Measurements from ENCODE around the gene DYNC2LI1.

DYNC2LI1 gene

DNA sequence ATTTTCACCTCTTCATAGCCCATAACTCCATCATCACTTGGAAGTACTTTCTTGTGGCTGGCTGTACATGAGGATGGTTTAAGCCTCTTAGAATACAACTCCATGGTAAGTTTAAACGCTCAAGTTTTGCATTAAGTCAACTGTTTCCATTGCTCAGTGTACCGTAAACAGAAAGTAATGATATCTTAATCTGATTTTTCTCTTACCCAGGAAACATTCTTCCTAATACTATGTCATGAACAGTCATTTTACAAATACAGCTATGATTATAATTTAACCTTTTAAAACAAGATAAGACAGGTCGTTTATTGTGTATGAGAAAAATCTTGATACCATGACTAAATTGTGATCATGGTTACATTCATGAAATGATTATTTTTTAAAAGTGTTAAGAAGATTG lies 11.6 kb upstream of the DYNC2LI1 start:
- in situ Hi-C loops (cut with MboI; ENCODE audit: low sequenced_read_pairs), result no loop called here

DNA sequence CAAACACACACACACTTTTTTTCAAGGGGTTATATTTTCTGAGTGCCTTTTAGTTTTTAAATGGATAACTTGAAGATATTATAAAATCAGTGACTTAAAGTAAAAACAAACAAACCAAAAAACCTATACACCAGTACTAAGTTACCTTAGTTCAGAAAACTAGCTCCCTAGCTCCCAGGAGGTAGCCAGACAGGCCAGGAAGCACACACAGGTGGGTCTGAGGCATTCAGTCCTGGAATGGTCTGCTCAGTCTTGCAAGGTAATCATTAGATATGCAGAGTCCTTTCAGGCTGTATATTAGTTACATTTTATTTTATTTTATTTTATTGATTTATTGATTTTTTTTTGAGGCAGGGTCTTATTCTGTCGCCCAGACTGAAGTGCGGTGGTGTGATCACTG lies 10.7 kb upstream of the DYNC2LI1 start:
- in situ Hi-C loops (cut with MboI; ENCODE audit: low sequenced_read_pairs), result no loop called here

DNA sequence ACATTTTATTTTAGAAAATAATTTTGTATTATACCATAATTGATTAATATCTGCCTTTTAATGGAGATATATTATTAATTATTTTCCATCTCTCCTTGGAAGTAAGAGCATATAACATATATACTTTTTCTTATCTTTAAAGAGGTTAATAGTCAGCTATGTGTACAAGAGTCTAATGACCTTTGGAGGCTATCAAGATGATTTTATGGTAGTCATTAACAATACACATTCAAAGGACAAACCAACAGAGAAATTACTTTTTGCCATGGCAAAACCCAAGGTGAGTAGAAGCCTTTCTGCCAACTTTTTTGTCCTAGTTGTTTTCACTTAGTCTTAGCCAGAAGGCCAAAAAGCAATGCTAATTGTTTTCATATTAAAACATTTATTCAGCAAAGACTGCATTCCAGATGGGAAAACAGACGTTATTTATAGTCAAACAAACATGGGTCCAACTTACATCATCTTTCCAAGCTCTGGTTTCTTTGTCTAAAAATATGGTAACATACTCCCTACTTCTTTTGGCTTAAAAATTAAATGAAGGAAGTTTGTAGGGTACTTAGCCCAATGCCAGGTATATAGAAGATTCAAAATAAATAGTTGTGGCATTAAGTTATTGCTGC lies 9.6 kb upstream of the DYNC2LI1 start:
- in situ Hi-C loops (cut with MboI; ENCODE audit: low sequenced_read_pairs), result no loop called here

DNA sequence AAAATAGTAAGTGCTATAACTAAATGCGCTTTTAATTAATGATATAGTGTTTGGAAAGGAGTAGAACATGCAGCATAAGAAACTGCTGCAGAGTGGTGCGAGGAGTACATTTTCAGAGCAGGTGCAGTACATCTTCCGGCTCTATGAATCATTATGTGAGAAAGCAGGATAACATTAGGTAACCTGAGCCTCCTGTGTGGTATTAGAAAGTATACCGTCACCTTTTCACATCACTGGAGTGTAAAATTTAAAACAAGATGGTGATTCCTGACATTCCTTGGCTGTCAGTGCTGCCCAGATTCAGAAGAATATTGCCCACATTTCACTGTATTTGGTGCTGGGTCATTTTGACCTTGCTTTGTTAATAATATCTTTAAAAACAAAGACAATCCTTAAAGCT lies 7.8 kb upstream of the DYNC2LI1 start:
- in situ Hi-C loops (cut with MboI; ENCODE audit: low sequenced_read_pairs), result no loop called here

DNA sequence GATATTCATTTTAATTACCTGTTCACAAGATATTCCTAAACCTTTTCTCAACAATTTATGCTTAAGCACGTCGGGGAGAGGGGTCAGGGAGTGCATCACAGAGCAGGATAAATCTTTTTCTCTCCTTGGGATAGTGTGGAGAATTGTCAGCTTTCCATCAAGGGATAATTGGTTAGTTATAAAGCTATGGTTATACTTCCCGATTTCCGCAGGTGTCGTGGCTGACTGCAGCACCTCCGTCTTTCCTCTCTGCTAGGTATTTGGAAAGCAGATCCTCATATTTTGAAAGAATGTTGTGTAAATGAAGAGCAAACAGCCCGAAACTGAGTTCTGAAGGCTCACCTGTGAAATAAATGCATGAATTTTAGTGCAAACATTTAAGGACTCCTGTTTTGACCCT lies 778 bp downstream of the DYNC2LI1 start:
- in situ Hi-C loops (cut with MboI; ENCODE audit: low sequenced_read_pairs), result no loop called here

DNA sequence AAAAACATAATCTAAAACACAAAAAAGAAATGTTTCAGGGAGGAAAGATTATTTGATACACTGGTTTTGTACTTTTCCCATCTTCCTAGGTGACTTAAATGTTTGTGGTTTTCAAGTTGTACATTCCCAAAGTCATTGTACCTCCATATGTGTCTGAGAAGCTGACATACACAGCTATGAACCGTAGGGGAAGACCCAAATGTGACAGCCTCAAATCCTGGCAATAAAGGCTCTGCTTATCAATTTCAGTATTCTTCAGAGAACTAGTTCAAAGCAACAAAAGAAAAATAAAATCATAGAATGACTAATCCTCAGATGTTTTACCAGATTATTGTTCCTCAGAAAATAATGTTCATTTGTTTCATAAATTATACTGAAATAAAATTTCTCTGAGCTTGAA lies 2.5 kb downstream of the DYNC2LI1 start:
- in situ Hi-C loops (cut with MboI; ENCODE audit: low sequenced_read_pairs), result no loop called here

DNA sequence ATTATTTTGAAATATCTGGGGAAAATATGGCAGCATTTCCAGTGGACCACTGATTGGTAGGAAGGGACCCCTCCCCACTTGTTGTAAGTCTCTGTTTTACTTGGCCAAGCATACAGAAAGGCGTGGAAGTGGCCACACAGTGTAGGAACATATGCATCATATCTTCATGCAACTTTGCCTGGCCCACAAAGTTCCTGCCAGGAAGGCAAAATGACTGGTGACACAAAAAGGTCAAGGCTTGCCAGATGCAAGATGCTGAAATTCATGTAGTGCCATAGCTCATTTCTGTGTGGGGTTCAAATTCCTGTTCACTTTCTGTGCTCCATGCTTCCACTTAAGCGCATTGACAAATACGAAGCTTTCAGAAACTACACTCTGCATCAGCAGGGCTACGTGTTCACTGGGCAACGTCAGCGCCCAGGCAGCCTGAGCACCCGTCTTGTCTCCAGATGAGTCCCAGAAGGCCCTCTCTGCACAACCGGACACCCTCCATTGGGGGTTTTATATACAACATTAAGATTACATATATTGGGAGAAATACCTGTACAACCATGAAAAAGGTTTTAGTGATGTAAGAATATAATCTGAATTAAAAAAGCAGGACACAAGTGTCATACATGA lies 3.6 kb downstream of the DYNC2LI1 start:
- in situ Hi-C loops (cut with MboI; ENCODE audit: low sequenced_read_pairs), result no loop called here

DNA sequence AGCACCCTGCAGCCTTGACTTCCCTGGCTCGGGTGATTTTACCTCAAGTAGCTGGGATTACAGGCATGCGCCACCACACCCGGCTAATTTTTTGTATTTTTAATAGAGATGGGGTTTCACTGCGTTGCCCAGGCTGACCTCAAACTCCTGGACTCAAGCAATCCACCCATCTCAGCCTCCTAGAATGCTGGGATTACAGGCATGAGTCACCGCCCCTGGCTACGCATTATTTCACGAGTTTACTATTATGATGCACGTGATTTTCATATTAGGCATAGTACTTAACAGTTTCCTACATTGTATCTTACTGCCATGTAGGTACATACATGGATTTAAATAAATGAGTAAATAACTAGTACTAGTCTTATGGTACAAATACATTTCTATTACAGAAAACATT lies 4.4 kb downstream of the DYNC2LI1 start:
- in situ Hi-C loops (cut with MboI; ENCODE audit: low sequenced_read_pairs), result no loop called here

DNA sequence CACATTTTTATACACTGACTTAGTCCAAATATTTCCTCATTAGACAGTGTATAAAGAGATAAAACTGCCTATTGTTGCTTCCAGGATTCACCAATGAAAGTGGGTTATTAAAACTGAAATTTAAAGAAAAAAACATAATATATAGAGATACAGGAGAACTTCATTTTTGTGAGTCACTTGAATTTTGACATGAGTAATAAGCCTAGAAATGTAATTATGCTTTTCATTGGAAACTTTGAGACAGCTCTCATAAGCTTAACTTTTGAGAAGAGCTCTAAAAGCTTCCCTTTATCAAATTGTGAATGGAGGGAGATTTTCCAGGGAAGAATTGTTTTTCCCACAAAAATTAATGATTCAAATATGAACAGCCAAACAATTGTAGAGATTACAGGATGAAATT lies 14.1 kb downstream of the DYNC2LI1 start:
- in situ Hi-C loops (cut with MboI; ENCODE audit: low sequenced_read_pairs), result no loop called here

DNA sequence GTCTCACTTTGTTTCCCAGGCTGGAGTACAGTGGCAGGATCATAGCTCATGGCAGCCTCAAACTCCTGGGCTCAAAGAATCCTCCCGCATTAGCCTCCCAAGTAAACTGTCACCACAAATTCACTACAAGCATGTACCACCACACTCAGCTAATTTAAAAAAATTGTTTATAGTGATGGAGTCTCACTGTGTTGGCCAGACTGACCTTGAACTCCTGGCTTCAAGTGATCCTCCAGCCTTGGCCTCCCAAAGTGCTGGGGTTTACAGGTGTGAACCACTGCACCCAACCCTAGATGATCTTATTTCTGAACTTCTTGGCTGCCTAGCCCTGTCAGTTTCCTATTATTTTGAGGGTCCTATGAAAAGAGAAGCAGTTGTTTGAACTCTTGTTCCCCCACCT lies 14.8 kb downstream of the DYNC2LI1 start:
- in situ Hi-C loops (cut with MboI; ENCODE audit: low sequenced_read_pairs), result no loop called here

DNA sequence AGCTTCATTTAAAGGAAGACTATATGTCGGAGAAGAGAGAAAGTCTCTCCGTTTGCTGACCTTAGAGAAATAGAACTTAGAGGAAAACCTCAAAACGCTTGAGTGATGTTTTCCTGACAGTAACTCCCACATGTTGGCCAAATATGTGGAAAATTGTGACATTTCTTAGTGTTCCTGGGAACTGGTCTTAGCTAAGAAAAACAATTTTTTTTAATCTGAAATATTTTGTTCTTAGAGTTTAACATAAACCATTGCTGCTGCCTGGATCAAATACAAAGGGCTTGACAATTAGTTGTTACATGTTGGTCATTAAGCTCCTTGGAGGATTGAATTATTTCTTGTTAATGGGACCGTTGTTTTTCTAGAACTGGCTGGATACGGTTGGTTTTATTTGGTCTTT lies 16.3 kb downstream of the DYNC2LI1 start:
- in situ Hi-C loops (cut with MboI; ENCODE audit: low sequenced_read_pairs), result no loop called here

DNA sequence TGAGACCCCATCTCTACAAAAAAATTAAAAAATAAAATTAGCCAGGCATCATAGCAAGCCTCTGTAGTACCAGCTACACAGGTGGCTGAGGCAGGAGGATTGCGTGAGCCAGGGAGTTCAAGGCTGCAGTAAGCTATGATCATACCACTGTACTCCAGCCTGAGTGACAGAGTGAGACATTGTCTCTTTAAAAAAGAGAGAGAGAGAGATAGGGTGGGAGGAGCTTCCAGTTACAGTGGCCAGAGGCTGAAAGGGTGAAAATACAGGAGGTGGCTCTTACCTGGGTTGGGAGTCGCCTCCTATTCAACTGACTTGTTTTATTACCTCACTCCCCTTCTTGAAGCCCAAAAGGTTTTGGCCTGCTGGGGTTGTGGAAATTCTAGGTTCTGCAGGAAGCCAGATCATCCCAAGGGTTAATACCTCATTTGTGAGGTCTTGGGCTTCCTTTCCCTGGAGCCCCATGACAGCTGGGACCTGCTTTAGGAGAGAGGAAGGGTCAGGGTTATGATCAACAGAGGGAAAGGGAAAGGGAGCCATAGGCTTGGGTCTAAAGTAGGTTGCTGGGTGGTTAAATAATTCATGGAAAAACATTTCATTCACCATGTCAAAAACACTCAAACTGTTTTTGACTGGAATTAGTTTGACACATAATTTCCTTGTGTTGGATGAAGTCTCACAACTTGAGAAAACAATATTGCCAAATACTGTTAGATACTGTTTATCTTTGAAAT lies 17.4 kb downstream of the DYNC2LI1 start:
- in situ Hi-C loops (cut with MboI; ENCODE audit: low sequenced_read_pairs), result no loop called here

DNA sequence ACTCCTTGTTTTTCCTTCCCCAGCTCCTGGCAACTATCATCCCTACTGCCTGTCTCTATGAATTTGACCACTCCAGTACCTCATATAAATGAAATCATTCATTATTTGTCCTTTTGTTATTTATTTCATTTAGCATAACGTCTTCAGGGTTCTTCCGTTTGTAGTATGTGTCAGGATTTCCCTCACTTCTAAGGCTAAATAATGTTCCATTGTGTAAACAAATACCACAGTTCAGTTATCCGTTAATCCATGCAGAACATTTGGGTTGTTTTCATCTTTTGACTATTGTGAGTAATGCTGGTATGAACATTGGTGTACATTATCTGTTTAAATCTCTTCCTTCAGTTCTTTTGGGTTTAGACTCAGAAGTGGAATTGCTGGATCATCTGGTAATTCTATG lies 18.8 kb downstream of the DYNC2LI1 start:
- in situ Hi-C loops (cut with MboI; ENCODE audit: low sequenced_read_pairs), result no loop called here

DNA sequence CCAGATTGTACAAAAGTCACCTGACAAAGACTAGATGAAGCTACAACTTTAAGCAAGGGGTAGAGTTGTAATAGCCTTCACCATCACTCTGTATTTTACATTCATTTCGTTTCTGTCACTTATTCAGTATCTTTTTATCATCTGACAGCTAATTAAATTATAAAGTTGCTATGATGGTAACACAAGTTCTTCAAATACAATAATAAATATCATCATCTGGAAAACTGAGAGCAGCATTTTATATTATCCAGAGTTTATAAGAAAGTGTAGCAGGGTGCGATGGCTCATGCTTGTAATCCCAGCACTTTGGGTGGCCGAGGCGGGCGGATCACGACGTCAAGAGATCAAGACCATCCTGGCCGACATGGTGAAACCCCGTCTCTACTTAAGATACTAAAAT lies 21.1 kb downstream of the DYNC2LI1 start:
- in situ Hi-C loops (cut with MboI; ENCODE audit: low sequenced_read_pairs), result no loop called here

DNA sequence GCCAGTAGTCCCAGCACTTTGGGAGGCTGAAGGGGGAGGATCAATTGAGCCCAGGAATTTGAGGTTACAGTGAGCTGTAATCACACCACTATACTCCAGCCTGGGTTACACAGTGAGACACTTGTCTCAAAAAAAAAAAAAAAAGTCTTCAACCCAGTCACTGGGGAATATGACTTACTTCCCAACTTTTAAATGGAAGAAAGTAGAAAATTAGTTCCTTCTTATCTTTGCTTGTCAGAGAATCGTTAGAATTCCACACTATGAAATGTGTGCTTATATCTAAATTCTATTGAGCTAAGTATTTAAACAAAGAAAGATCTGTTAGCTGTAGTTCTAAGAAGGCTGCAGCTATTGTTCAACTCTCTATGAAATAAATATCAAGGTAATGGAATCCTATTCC lies 22.4 kb downstream of the DYNC2LI1 start:
- in situ Hi-C loops (cut with MboI; ENCODE audit: low sequenced_read_pairs), result no loop called here

DNA sequence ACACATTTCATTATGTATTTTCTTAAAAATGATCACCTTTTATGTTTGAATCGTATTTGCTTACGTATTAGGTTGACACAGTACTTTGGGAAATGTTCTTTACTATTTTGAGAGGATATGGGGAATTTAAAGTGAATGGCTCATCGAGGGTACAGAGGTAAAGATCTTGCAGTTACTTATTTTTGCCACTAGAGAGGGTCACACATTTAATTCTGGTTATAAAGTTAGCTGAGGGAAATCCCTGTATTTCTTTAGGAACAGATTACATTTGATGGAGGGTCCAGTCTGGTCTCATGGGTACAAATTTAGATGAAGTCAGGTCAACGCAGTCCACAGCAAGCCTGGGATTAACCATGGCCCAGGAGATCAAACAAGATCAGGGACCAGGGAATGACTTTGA lies 24.5 kb downstream of the DYNC2LI1 start:
- in situ Hi-C loops (cut with MboI; ENCODE audit: low sequenced_read_pairs), result no loop called here

DNA sequence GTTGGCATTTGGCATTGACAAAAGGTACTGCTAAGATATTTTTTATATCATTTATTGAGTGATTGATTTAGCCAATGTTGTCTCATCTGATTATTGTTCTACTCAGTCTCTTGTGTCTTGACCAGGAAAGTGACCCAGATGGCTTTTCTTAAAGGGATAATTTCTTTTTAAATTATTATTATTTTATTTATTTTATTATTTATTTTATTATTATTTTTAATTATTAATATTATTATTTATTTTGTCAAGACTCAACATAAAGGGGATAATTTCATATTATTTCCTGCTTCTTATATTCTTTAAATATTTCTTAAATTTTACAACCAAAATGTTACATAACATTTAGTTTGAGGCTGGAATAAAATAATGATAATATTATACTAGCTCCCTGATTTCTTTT lies 27.1 kb downstream of the DYNC2LI1 start:
- in situ Hi-C loops (cut with MboI; ENCODE audit: low sequenced_read_pairs), result no loop called here

DNA sequence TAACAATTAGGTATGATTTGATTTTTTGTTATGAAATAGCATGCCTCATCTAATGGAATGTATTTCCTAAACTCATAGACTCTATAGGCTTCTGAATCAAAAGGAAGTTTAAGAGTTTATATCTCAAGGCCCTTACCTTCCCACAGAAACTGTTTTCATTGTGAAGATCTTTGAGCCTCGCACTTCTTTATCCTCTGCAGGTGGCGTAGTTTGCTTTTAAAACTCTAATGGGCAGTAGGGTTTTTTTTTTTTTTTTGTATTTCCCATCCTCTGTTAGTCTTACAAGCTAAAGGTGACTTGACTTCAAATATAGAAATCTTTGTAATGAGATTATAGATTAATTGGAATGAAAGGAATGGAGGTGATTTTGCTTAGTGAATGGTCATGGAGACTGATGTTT lies 28.3 kb downstream of the DYNC2LI1 start:
- in situ Hi-C loops (cut with MboI; ENCODE audit: low sequenced_read_pairs), result no loop called here

DNA sequence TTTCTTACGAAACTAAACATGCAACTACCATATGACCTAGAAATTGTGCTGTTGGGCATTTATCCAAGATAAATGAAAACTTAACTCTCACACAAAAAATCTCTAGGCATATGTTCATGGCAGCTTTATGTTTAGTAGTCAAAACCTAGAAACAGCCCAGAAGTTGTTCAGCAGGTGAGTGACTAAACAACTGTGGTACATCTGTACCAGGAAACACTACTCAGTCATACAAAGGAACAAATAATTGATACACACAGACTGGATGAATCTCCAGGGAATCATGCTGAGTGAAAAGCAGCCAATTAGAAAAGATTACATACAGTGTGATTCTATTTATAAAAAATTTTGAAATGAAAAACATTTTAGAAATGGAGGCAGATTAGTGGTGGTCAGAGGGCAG lies 29.3 kb downstream of the DYNC2LI1 start:
- in situ Hi-C loops (cut with MboI; ENCODE audit: low sequenced_read_pairs), result no loop called here

DNA sequence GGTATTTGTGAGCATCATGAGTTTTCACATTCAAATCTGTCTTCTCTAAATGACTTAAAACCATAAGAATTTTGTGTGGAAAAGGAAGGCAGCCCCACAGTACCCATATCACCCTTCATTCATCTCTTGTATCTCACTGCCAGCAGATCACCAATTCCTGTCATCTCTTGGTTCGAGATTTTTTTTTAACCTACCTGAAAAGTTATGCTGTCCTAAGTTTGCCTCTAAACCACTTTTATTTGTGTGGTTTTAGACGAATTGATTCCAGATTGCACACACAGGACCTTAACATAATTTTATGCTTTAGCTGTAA lies 32.8 kb downstream of the DYNC2LI1 start:
- in situ Hi-C loops (cut with MboI; ENCODE audit: low sequenced_read_pairs), result no loop called here

DNA sequence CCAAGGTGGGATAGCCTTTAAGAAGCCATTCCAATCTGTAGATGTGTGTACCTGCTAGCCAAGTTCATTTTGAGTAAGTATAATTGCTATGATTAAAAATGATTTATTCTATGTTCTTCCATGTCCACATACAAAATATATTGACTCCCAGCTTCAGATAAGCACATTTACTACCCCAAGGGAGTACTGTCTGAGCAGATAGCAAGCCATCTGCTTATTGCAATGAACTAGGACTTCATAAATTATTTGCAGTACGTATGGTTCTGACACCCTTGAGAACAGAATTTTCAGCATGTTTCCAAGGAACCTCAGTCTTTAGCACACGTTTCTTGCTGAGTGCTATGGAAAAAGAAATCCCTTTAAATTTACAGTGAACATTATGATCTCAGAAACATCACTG lies 36.6 kb downstream of the DYNC2LI1 start:
- in situ Hi-C loops (cut with MboI; ENCODE audit: low sequenced_read_pairs), result no loop called here

DNA sequence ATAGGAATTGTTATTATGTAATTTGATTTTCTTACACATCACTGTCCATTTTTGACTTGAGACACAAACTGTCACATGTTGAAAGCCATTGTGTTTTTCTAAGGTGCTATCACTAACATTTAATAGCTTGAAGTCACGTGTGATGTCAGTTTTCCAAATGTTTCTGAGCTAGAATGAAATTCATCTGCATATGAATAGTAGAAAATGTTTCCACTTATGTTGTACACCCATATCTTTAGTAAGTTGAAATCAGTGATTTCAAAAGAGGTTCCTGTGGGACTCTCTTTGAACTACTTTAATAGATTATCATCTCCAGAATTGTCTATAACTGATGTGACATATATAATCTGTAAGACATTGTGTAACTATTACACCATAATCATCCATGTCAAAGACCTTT lies 37.0 kb downstream of the DYNC2LI1 start:
- in situ Hi-C loops (cut with MboI; ENCODE audit: low sequenced_read_pairs), result no loop called here

DNA sequence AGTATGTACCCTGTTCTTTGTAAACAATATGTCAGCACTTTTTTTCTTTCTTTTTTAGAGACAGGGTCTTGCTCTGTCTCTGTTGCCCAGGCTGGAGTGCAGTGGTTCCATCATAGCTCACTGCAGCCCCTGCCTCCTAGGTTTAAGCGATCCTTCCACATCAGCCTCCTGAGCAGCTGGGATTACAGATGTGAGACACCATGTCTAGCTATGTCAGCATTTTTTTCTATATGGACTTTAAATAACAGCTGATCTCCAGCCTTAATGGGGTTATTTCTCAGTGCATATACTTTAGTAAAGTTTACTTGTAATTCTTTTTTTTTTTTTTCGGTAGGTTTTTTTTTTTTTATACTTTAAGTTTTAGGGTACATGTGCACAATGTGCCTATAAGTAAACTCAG lies 38.2 kb downstream of the DYNC2LI1 start:
- in situ Hi-C loops (cut with MboI; ENCODE audit: low sequenced_read_pairs), result no loop called here
